ENCODE data around the gene SGCA.
A peak's percentile ranks its signal among the peaks of the same experiment; 100 is the strongest.

Gene SGCA

GRCh38 chr17:50149417-50150353 is 16.1 kb upstream of the SGCA start:
- DNase-seq (ENCODE audit: low read depth) = peak; percentile 69

DNA sequence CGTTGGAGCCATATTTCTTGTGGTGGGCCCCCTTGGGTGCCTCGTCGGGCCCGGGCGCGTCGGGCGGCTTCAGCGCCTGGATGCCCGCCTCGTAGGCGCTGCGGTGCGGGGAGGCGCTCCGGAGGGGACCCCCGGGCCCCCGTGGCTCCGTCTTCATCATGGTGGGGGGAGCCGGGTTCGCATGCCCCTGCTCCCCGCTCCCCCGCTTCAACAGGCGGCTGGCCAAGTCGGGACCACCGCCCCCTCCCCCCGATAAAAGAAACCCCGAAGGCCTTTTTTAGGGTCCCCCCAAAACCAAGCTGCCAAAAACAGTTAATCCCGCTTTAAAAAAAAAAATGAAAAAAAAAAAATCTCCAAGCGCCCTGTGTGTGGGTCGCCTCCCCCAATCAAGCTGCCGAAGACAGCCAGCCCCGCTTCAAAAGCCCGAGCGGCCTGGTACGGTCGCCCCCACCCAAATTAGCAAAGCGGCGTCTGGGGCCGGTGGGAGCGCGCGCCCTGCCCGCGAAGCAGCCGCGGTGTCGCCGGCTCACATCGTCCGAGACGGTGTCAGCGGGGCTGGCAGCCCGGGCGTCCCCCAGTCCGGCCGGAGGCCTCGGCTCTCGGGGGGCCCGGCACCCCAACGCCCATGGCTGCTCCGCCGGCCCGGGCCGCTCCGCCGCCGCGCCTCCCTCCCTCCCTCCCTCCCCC is 15.3 kb upstream of the SGCA start, which contains the start of gene PPP1R9B:
PPP1R9B (minus strand) TSS at position 324 of the 687 bp plus-strand sequence; CDS start at position 160, 164 bp downstream.
- DNase-seq (ENCODE audit: low read depth) = no peak

- DNase-seq (ENCODE audit: low read depth) = peak; percentile 92
These were observed 14.5 kb upstream of the SGCA start for GRCh38 chr17:50151041-50151936.

GRCh38 chr17:50151937-50152547 is 13.8 kb upstream of the SGCA start:
- peak; percentile 86 for DNase-seq (ENCODE audit: low read depth)

- DNase-seq (ENCODE audit: low read depth) = no peak
These were observed 13.1 kb upstream of the SGCA start for GRCh38 chr17:50152736-50153135.

- DNase-seq (ENCODE audit: low read depth) = no peak
These were observed 11.9 kb upstream of the SGCA start for GRCh38 chr17:50153650-50154575.

DNA sequence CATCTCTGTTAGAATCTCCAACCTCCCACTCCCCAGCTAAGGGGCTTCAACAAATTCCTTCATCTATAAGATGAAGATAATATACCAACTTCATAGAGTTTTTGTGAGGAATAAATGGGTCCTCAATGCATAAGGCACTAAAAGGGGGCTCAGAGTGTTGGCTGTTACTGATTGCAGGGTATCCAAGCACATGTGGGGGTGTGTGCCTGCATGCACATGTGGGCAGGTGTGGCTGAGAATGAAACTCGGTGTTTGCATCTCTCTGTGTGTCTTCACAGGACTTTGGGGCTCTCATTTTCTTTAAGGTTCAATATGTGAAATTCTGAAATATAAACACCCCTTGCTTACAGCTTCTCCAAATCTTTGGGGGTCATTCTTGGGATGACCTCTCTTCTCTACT is 11.2 kb upstream of the SGCA start:
- DNase-seq (ENCODE audit: low read depth) = no peak

DNA sequence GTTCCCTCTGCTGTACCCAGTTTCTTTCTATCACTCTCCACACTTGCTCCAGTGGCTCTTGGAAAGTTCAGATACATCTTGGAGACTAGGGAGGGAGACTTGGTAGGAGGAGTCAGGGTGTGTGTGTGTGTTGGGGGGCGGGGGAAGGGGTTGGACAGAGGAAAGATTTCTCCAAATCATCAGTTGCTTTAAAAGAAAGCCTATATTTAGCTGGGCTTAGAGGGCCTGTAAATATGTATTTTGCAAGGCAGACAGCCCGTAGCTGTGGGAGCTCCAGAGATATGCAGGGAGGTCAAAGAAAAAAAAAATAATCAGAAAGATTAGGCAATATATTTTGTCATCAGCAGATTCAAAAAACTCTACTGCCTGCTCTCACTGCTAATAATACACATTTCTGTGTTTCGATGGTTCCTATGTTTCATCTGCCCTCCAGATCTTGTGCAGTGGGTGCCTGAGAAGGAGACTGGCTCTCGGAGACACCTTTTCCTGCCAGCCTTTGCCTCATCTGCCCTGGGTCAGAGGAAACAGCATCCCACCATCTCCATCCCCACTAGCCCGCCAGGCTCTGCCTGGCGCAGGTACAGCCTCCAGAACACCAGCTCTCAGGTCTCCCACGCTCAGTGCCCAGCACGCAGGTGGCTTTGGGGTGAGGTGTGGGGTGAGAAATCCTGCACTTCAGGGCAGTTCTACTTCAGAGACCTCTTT is 10.5 kb upstream of the SGCA start:
- peak; percentile 75 for DNase-seq (ENCODE audit: low read depth)

DNA sequence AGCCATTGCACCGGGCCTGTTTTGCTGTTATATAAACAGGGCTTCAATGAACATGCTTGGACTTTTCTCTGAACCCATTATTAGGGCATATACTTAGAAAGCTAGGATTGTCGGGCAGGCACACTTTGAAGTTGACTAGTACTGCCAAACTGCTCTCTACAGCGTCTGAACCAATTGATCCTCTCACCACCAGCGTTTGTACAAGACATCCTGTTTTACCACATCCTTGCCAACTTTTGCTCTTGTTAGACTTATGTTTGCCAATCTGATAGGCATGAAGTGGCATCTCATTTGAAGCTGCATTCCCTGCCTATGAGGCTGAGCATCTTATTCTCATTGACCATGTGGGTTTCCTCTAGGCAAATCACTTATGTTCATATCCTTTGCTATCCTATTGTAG is 7.9 kb upstream of the SGCA start:
- DNase-seq (ENCODE audit: low read depth) = no peak

DNA sequence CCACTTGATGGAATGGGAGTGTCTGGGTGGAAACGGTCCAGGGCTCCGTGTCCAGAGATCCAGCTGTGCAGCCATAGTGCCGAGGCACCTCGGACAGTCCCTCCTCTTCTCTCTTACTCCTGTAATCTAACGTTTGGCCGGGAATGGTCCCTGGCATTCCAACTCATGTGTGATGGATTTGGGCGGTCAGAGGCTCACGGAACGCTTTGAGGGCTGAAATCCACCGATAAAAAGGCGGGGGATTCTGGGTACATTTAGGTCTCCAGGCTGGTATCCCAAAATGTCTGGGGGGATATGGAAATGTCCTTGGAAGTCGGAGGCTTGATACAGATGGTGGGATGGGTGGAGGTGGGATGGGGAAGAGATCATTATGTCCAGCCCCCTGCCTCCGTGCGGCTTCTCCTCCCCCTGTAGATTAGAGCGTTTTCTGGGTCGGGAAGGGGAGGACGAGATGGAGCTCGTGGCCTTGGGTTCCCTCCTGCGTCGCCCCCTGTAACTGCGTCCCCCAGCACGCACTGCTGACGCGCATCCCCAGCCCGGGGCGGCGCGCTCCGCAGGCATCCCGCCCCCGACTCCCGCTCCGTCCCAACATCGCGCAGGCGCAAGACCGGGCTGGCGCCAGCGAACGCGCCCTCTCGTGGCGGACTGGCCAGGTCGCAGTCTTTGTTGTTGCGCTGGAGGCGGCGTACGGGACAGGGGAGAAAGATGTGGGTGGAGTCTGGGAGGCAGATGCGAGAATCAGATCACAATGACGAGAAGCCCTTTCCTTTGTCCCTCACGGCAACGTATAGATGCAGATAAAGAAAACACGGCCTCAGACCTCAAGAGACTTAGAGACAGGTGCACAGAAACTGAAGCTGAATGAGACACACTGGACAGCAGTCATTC is 4.5 kb upstream of the SGCA start:
- DNase-seq (ENCODE audit: low read depth) = peak; percentile 82

GRCh38 chr17:50161911-50162288 is 3.9 kb upstream of the SGCA start:
- no peak for DNase-seq (ENCODE audit: low read depth)

GRCh38 chr17:50162466-50163254 is 3.1 kb upstream of the SGCA start:
- no peak for DNase-seq (ENCODE audit: low read depth)

DNA sequence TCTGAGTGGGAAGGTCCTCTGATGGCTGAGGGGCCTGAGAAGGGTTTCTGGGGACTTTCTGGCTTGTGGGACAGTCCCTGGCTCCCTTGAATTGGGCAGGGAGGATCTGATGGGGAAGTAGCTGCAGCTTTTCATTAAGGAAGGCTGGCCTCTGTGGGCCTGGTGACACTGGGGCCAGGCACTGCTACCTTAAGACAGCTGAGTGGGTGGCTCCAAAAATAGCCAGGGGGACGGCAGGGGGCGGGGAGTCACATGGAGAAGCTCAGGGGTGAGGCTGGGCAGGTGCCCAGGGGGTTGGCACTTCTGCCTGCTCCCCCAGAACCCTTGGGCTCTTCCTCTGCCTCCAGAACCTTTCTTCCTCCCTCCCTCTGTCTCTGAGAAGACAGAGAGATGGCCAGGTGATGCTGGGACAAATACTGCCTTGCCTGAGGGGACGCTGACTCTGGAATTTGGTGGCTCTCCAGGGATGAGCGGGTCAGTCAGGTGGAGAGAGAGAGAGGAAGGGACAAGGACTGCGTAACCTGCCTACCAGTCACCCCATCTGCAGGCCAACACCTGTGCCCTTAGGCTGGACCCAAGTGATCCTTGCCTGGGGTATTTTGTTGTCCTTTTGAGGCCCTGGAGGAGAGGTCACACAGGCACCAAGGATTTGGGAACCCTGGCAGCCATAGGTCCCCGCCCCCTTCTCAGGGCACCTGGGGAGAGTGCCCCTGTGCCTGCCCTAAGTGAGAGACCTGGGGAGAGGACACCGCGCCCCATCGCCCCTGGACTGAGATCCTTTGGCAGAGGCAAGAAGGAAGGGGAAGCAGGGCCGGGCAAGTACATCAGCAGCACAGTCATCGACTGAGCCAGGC is 1.7 kb upstream of the SGCA start:
- DNase-seq (ENCODE audit: low read depth) = no peak

GRCh38 chr17:50164697-50164988 is 1.2 kb upstream of the SGCA start:
- no peak for DNase-seq (ENCODE audit: low read depth)

- DNase-seq (ENCODE audit: low read depth) = no peak
These were observed 739 bp upstream of the SGCA start for GRCh38 chr17:50165066-50165465.

GRCh38 chr17:50165466-50165865 is 339 bp upstream of the SGCA start:
- no peak for DNase-seq (ENCODE audit: low read depth)

DNA sequence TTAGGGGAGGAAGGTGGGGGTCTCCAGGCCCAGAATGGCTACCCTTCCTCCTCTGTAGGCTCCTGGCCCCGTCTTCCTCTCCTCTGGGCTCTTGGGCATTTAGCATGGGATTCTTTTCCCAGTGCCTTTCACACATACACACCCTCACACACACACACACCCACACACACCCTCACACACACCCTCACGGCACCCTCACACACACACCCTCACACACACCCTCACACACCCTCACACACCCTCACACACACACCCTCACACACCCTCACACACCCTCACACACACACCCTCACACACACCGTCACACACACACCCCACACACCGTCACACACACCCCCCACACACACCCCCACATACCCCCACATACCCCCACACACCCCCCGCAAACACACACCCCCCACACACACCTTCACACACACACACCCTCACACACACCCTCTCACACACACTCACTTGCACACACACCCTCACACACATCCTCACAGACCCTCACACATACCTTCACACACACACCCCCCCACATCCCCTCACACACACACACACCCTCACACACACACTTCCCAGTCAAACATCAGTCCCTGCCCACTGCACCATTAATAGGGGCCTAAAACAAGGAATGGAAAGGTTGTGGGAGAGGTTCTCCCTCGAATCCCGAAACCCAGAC is 845 bp downstream of the SGCA start:
- DNase-seq (ENCODE audit: low read depth) = no peak

Measured in iris pigment epithelial cell (primary cell).